Measurements from ENCODE around the gene HES3.

Gene HES3

GRCh38 chr1:6262555-6263420, 18.8 kb downstream of the HES3 start:
- Histone ChIP-seq H3F3A (ENCODE audit: control insufficient read depth, insufficient read depth) (no peaks in the 10 kb centered on the region; the same call in 1 of the 2 replicates), H3K27me3 (ENCODE audit: control insufficient read depth, low read length) (peaks cover 29% of the 10 kb centered on the region), H3K9me3 (ENCODE audit: control insufficient read depth, insufficient read depth, low read length) (no peaks in the 10 kb centered on the region), H3K36me3 (ENCODE audit: control insufficient read depth, low read length) (no peaks in the 10 kb centered on the region), H3K4me1 (ENCODE audit: control insufficient read depth, low read length) (peaks cover 25% of the 10 kb centered on the region), H3K4me2 (ENCODE audit: low read length) (no peak overlapping the region), H3K27ac (ENCODE audit: low read depth, low read length) (no peak overlapping the region), H3K79me2 (ENCODE audit: control insufficient read depth, low read length) (no peaks in the 10 kb centered on the region), H4K20me1 (ENCODE audit: control insufficient read depth, insufficient read depth, low read depth, low read length) (peaks cover 6% of the 10 kb centered on the region), H3K9me2 (replicated peaks; ENCODE audit: control insufficient read depth, low read length) (no peaks in the 10 kb centered on the region), H3K4me3 (ENCODE audit: low read length) (no peak overlapping the region)
- TF ChIP-seq CTCF (IDR thresholded peaks at IDR 0.05; ENCODE audit: low read depth, low read length, poor library complexity, severe bottlenecking) (no peak), EZH2phosphoT487 (IDR thresholded peaks at IDR 0.05; ENCODE audit: borderline replicate concordance, low read length) (no peak)

GRCh38 chr1:6263716-6264115, 19.7 kb downstream of the HES3 start:
- H3K4me1 ChIP-seq (ENCODE audit: control insufficient read depth, low read length) = peaks cover 25% of the 10 kb centered on the region

GRCh38 chr1:6265151-6265550, 21.2 kb downstream of the HES3 start:
- Histone ChIP-seq H3K4me2 (ENCODE audit: low read length) (no peak overlapping the region), H3K9me2 (replicated peaks; ENCODE audit: control insufficient read depth, low read length) (no peaks in the 10 kb centered on the region), H3K79me2 (ENCODE audit: control insufficient read depth, low read length) (no peaks in the 10 kb centered on the region), H3K27ac (ENCODE audit: low read depth, low read length) (no peak overlapping the region), H4K20me1 (ENCODE audit: control insufficient read depth, insufficient read depth, low read depth, low read length) (peaks cover 6% of the 10 kb centered on the region; the same call in 1 of the 2 replicates), H3K4me1 (ENCODE audit: control insufficient read depth, low read length) (peaks cover 19% of the 10 kb centered on the region), H3K9me3 (ENCODE audit: control insufficient read depth, insufficient read depth, low read length) (no peaks in the 10 kb centered on the region), H3K36me3 (ENCODE audit: control insufficient read depth, low read length) (no peaks in the 10 kb centered on the region), H3F3A (ENCODE audit: control insufficient read depth, insufficient read depth) (no peaks in the 10 kb centered on the region), H3K27me3 (ENCODE audit: control insufficient read depth, low read length) (peaks cover 15% of the 10 kb centered on the region), H3K4me3 (ENCODE audit: low read length) (no peak overlapping the region)
- TF ChIP-seq EZH2phosphoT487 (IDR thresholded peaks at IDR 0.05; ENCODE audit: borderline replicate concordance, low read length) = no peak
- TF ChIP-seq CTCF (IDR thresholded peaks at IDR 0.05; ENCODE audit: low read depth, low read length, poor library complexity, severe bottlenecking) = no peak

More at GRCh38 chr1:6263716-6264115, 19.7 kb downstream of the HES3 start:
- Histone ChIP-seq H3K9me2 (replicated peaks; ENCODE audit: control insufficient read depth, low read length) (no peaks in the 10 kb centered on the region), H3K79me2 (ENCODE audit: control insufficient read depth, low read length) (no peaks in the 10 kb centered on the region), H3F3A (ENCODE audit: control insufficient read depth, insufficient read depth) (no peaks in the 10 kb centered on the region; the same call in 1 of the 2 replicates), H3K27me3 (ENCODE audit: control insufficient read depth, low read length) (peaks cover 26% of the 10 kb centered on the region), H3K4me2 (ENCODE audit: low read length) (no peak overlapping the region), H3K4me3 (ENCODE audit: low read length) (no peak overlapping the region), H3K36me3 (ENCODE audit: control insufficient read depth, low read length) (no peaks in the 10 kb centered on the region), H3K27ac (ENCODE audit: low read depth, low read length) (no peak overlapping the region), H4K20me1 (ENCODE audit: control insufficient read depth, insufficient read depth, low read depth, low read length) (peaks cover 6% of the 10 kb centered on the region), H3K9me3 (ENCODE audit: control insufficient read depth, insufficient read depth, low read length) (no peaks in the 10 kb centered on the region)
- no peak for TF ChIP-seq EZH2phosphoT487 (IDR thresholded peaks at IDR 0.05; ENCODE audit: borderline replicate concordance, low read length)
- TF ChIP-seq CTCF (IDR thresholded peaks at IDR 0.05; ENCODE audit: low read depth, low read length, poor library complexity, severe bottlenecking) = no peak

Measured in DOHH2 (cell line).